IMR-90 (cell line): ENCODE data around the gene NDUFAF2.

Source experiments
- CTCF ChIP-seq: conservative IDR thresholded peaks from 2 replicates; pipeline ENCODE4 v1.5.1; 2012; ENCODE audit warnings: mild to moderate bottlenecking, low read depth, low read length, improper control_type of control experiment
- MXI1 ChIP-seq: IDR thresholded peaks from 2 replicates; pipeline ENCODE4 v1.6.1; 2012; ENCODE audit warnings: low read depth, mild to moderate bottlenecking, low read length, moderate library complexity, borderline replicate concordance
- POLR2A ChIP-seq: IDR thresholded peaks from 2 replicates; pipeline ENCODE4 v1.6.1; 2012; ENCODE audit warnings: mild to moderate bottlenecking, low read depth, low read length
- RAD21 ChIP-seq: IDR thresholded peaks from 2 replicates; pipeline ENCODE4 v1.6.1; 2012; ENCODE audit warnings: low read length, improper control_type of control experiment
- TF ChIP-seq, protein P1 (sequence below): fragments of 150-350 bp; IDR thresholded peaks from 2 replicates; pipeline ENCODE4 v1.6.1; 2017; ENCODE audit warnings: mild to moderate bottlenecking, antibody characterized with exemption, low read length, low read depth
- TF ChIP-seq, protein P2 (sequence below): fragments of 150-350 bp; IDR thresholded peaks from 2 replicates; pipeline ENCODE4 v1.6.1; 2016; ENCODE audit warnings: low read depth, mild to moderate bottlenecking, low read length, moderate library complexity, borderline replicate concordance

DNA sequence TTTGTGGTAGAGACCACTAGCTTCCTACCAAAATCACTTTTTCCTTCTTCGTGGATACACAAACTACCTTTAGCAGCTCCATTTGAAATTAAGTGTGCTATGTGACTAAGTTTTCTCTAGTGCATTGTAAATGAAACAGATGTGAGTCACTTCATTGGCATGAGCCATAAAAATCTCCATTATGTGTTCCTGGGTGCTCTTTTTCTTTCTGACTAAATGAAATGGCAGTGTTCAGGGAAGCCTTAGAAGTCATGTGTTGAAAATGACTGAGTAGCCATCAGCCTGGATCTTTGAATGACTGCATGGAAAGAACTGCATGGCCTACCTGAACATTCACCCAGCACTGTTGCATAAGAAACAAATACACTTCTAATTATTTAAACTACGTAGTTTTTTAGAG lies 107.9 kb downstream of the NDUFAF2 start:
- TF ChIP-seq CTCF (no peak), POLR2A (no peak), RAD21 (no peak), MXI1 (no peak)
- TF ChIP-seq, protein P1, sequence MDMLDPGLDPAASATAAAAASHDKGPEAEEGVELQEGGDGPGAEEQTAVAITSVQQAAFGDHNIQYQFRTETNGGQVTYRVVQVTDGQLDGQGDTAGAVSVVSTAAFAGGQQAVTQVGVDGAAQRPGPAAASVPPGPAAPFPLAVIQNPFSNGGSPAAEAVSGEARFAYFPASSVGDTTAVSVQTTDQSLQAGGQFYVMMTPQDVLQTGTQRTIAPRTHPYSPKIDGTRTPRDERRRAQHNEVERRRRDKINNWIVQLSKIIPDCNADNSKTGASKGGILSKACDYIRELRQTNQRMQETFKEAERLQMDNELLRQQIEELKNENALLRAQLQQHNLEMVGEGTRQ, result no peak; the same call in 1 of the 2 replicates
- TF ChIP-seq, protein P2, sequence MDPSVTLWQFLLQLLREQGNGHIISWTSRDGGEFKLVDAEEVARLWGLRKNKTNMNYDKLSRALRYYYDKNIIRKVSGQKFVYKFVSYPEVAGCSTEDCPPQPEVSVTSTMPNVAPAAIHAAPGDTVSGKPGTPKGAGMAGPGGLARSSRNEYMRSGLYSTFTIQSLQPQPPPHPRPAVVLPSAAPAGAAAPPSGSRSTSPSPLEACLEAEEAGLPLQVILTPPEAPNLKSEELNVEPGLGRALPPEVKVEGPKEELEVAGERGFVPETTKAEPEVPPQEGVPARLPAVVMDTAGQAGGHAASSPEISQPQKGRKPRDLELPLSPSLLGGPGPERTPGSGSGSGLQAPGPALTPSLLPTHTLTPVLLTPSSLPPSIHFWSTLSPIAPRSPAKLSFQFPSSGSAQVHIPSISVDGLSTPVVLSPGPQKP, result no peak
